ENCODE measurements around the gene NRG3.

NRG3 gene

GRCh38 chr10:81874875-81875466 is at the start of gene NRG3:
Gene NRG3 (plus strand): TSS chr10:81875194.
- TF ChIP-seq CTCF (IDR thresholded peaks at IDR 0.05; ENCODE audit: low read depth, low read length, missing control alignments) = no peak
- no peak for DNase-seq (ENCODE audit: low read depth)
- no peak within 1 kb of the TSS for H3K4me3 ChIP-seq (ENCODE audit: low read depth, low read length)

- no peak for TF ChIP-seq CTCF (IDR thresholded peaks at IDR 0.05; ENCODE audit: low read depth, low read length, missing control alignments)
- DNase-seq (ENCODE audit: low read depth) = no peak
Observed at GRCh38 chr10:81828251-81828650, 46.7 kb upstream of the NRG3 start.

GRCh38 chr10:81831060-81831459 is 43.9 kb upstream of the NRG3 start:
- no peak overlapping the region for H3K4me3 ChIP-seq (ENCODE audit: low read depth, low read length)
- no peak for TF ChIP-seq CTCF (IDR thresholded peaks at IDR 0.05; ENCODE audit: low read depth, low read length, missing control alignments)
- no peak for DNase-seq (ENCODE audit: low read depth)

More at GRCh38 chr10:81828251-81828650, 46.7 kb upstream of the NRG3 start:
- H3K4me3 ChIP-seq (ENCODE audit: low read depth, low read length) = no peak overlapping the region

GRCh38 chr10:81838950-81839349 is 36.0 kb upstream of the NRG3 start:
- H3K4me3 ChIP-seq (ENCODE audit: low read depth, low read length) = no peak overlapping the region
- no peak for TF ChIP-seq CTCF (IDR thresholded peaks at IDR 0.05; ENCODE audit: low read depth, low read length, missing control alignments)
- DNase-seq (ENCODE audit: low read depth) = no peak

GRCh38 chr10:81843042-81843441 is 32.0 kb upstream of the NRG3 start:
- DNase-seq (ENCODE audit: low read depth) = no peak
- no peak for TF ChIP-seq CTCF (IDR thresholded peaks at IDR 0.05; ENCODE audit: low read depth, low read length, missing control alignments)
- H3K4me3 ChIP-seq (ENCODE audit: low read depth, low read length) = no peak overlapping the region

- TF ChIP-seq CTCF (IDR thresholded peaks at IDR 0.05; ENCODE audit: low read depth, low read length, missing control alignments) = no peak
- DNase-seq (ENCODE audit: low read depth) = no peak
- H3K4me3 ChIP-seq (ENCODE audit: low read depth, low read length) = no peak overlapping the region
Observed at GRCh38 chr10:81847675-81848074, 27.3 kb upstream of the NRG3 start.

GRCh38 chr10:81848514-81848913 is 26.5 kb upstream of the NRG3 start:
- no peak for DNase-seq (ENCODE audit: low read depth)
- no peak for TF ChIP-seq CTCF (IDR thresholded peaks at IDR 0.05; ENCODE audit: low read depth, low read length, missing control alignments)
- H3K4me3 ChIP-seq (ENCODE audit: low read depth, low read length) = no peak overlapping the region

Measured in GM12864 (cell line).